Stimulated activated CD8-positive, alpha-beta memory T cell treated with anti-CD3 and anti-CD28 coated beads, Interleukin-12 subunit alpha, Interleukin-12 subunit beta, amount 100 ng/mL, for 4 hours (primary cell): ENCODE results near the gene TMEM266.

Experiments
- DNase-seq: peaks from one replicate; pipeline ENCODE4 v3.0.0-alpha.2; 2020; ENCODE audit warnings: low read depth

TMEM266 gene

GRCh38 chr15:76127880-76128279 lies 68.1 kb downstream of the TMEM266 start:
- DNase-seq, result no peak

GRCh38 chr15:76134537-76134936 lies 74.8 kb downstream of the TMEM266 start:
- DNase-seq, result no peak

GRCh38 chr15:76135516-76135915 lies 75.7 kb downstream of the TMEM266 start:
- DNase-seq, result no peak

GRCh38 chr15:76138436-76138835 lies 78.7 kb downstream of the TMEM266 start:
- DNase-seq, result no peak

- peak; percentile 26 for DNase-seq
These were observed 79.7 kb downstream of the TMEM266 start for GRCh38 chr15:76139368-76140073.

GRCh38 chr15:76140074-76140464 lies 80.3 kb downstream of the TMEM266 start:
- no peak for DNase-seq

GRCh38 chr15:76146812-76147211 lies 87.0 kb downstream of the TMEM266 start:
- DNase-seq, result no peak

GRCh38 chr15:76147906-76148570 lies 88.3 kb downstream of the TMEM266 start:
- DNase-seq, result peak; percentile 25

GRCh38 chr15:76149291-76149915 lies 89.6 kb downstream of the TMEM266 start:
- no peak for DNase-seq

GRCh38 chr15:76150513-76150912 lies 90.7 kb downstream of the TMEM266 start:
- no peak for DNase-seq

GRCh38 chr15:76150971-76151598 lies 91.3 kb downstream of the TMEM266 start:
- DNase-seq, result peak; percentile 50

- DNase-seq, result no peak
These were observed 91.8 kb downstream of the TMEM266 start for GRCh38 chr15:76151599-76151974.

GRCh38 chr15:76152197-76152596 lies 92.4 kb downstream of the TMEM266 start:
- no peak for DNase-seq

- no peak for DNase-seq
These were observed 93.7 kb downstream of the TMEM266 start for GRCh38 chr15:76153241-76154197.

GRCh38 chr15:76155731-76156130 lies 95.9 kb downstream of the TMEM266 start:
- DNase-seq, result no peak

- no peak for DNase-seq
These were observed 98.4 kb downstream of the TMEM266 start for GRCh38 chr15:76158226-76158625.

GRCh38 chr15:76158815-76159214 lies 99.0 kb downstream of the TMEM266 start:
- no peak for DNase-seq

GRCh38 chr15:76159282-76159681 lies 99.5 kb downstream of the TMEM266 start:
- DNase-seq, result no peak

GRCh38 chr15:76160426-76161152 lies 100.8 kb downstream of the TMEM266 start:
- DNase-seq, result no peak

GRCh38 chr15:76161153-76162035 lies 101.6 kb downstream of the TMEM266 start:
- DNase-seq, result no peak
